NCI-H69 (cell line): ENCODE data around the gene DAPK3.
"Not testable (repeated sequence)": the region's sequence is repeated elsewhere in the genome, so short reads cannot be mapped to it uniquely, and the experiment has no call there.

ENCODE experiments used
- DNase-seq: peaks from one replicate; lab custom pipeline; 2025; lab: John Stamatoyannopoulos, UW

Gene DAPK3

DNA sequence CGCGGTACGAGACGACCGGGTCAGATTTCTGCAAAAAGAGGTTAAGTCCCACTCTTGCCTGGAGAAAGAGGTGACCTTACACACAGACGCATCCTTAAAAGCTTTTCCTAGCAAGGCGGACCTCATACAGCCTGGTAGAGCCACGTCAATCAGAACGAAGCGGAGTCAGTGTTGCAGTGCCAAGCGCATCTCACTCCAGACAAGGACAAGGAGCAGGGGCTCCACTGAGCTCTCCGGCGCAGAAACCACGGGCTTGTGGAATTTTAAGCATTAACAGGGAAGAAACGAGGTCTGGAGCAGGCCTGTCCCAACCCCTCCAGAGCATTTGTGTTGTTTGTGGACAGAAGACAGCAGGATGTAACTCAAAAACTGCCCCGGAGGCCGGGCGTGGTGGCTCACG is 7.2 kb upstream of the DAPK3 start:
- DNase-seq = no peak

DNA sequence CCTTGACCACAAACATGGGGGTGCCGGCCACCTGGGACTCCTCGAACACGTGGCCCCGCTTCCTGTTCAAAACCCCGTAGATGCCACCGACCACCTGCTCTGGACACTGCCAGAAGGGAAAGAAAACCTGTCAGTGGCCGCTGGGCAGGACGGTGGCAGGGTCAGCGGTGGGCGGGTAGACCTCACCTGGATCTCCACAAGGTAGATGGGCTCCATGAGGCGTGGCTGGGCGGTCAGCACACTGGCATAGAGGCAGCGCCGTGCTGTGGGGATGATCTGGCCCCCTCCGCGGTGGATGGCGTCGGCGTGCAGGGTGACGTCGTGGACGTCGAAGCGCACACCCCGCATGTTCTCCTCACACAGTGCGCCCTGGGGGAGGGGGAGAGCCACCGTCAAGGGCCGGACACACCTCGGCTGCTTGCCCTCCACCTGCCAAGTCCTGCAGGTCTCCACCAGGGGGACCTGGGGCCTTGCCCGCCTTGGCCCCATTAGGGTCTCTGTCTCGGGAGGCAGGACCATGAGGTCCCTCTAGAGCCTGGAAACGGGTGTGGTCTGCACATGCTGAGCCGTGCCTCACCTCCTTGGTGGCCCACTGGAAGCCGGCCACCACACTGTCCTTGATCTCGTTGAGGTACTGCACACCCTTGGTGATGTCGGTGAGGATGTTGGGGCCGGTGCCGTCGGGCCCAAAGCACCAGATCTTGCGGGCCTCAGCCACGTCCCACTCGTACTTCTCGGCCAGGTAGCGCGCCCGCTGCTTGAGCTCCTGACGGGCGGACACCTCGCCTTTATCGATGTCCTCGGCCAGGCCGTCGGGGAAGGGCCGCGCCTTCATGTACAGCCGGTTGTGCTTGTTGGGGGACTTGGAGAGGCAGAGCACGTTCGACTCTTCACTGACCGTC is 6.6 kb upstream of the DAPK3 start:
- no peak for DNase-seq

DNA sequence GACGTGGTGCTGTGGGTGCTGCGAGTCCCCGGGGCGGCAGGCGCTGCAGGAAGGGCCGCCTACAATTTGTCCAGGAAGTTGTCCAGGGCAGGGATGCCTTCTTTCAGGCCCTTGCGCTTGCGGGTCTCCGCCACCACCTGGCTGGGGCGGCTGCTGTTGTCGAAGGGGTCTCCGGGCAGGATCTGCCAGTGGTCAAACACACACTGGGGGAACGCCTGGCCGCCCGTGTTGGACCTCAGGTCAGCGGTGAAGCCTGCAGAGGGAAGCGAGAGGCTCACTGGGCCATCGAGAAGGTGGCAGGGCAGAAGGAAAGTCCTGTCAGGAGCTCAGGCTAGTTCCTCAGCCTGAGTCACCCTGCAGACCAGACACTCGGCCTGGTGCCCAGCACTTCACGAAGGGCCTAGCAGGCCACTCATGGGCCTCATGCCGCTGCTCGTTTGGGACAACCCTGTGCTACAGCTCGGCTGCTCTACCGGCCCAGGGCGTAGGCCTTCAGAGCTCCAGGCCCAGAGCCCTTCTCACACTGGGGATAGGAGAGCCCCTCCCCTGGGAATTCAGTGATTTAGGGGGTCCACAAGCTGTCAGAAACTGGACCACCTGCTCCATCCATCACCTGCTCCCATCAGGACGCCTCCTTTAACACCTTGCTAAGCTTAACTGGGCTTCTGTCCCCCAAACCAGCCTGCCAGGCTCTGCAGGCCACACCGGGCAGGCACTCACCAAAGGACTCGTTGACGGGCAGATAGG is 5.8 kb upstream of the DAPK3 start:
- DNase-seq = no peak

DNA sequence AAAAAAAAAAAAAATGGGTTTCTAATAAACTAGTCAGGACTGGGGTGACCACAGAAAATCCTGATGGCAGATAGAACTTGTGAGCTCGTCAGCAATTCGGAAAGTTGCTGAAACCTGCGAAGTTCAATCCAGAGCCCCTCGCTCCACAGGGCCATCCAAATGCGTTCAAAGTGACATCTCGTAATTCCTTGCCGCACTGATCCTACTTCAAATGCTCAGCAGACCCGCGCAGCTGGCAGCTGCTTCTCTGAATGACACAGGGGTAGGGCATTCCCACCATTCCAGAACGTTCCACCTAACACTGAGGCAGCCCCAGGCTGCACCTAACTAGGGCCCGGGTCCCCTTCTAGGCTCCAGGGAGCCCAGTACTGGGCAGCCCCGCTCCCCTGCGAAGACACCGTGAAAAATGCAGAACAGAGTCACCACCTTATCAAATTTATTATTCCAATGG is 4.8 kb upstream of the DAPK3 start:
- no peak for DNase-seq

DNA sequence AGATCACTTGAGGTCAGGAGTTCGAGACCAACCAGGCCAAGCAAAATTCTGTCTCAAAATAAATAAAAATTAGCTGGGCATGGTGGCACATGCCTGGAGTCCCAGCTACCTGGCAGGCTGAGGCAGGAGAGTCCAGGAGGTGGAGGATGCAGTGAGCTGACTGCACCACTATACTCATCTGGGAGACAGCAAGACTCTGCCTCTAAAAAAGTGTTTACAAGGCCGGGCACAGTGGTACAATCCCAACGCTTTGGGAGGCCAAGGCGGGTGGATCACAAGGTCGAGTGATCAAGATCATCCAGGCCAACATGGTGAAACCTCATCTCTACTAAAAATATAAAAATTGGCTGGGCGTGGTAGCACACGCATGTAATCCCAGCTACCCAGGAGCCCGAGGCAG is 4.2 kb upstream of the DAPK3 start:
- no peak for DNase-seq

DNA sequence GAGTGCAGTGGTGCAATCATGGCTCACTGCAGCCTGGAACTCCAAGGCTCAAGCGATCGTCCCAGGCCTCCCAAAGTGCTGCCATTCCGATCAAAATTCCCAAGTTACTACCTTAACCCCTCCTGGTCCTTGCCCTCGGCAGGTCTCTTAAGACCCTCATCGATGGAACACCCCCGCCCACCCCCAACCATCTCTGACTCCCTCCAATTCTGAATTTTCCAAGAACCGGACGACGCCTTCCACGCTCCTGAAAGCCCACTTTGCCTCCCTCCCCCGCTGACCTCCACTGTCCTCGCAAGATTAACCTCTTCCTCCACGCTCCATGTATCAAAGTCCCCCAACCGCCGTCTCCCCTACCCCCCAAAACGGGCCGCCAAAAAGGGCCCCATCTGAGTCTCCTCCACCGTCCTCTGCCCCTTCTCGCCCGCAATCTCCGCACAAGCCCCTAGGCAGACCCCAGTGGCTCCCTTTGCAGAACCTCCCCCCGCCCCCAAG is 539 bp downstream of the DAPK3 start:
- no peak for DNase-seq

DNA sequence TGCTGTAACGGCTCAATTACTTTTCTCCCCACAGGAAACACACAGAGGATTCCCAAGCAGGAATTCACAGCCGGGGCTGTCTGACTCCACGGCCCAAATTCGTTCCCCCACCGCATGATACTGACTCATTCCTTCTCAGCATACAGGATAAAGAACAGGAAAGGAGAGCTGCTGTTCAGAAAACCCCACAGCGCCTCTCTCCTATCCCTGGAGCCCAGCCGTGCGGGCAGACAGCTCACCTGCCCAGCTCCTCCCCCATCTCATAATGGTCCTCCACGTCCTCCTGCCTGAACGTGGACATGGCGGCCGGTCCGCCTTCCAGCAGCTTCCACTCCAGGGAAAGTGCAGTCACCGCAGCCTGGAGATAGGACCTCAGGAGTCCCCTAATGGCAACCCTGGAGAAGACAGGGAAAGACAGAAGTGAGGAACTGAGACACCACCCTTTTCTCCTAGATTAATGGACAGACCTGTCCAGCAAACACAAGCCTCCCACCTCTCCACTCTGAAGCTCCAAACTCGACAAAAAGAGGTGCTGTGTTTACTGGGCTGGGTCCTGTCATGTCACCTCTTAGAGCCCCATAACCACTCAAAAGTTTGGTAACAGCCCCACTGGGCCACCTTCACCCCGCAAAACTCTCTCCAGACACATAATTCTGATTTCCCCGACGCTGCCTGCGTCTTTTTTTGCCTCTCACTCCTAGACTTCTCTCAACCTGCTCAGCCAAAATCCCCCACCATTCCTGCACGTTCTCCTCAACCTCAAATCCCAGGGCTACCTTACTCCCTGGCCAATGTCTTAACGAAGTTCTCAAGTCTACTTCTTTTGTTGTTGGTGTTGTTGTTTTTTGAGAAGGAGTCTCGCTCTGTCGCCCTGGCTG is 1.2 kb downstream of the DAPK3 start:
- DNase-seq = no peak

DNA sequence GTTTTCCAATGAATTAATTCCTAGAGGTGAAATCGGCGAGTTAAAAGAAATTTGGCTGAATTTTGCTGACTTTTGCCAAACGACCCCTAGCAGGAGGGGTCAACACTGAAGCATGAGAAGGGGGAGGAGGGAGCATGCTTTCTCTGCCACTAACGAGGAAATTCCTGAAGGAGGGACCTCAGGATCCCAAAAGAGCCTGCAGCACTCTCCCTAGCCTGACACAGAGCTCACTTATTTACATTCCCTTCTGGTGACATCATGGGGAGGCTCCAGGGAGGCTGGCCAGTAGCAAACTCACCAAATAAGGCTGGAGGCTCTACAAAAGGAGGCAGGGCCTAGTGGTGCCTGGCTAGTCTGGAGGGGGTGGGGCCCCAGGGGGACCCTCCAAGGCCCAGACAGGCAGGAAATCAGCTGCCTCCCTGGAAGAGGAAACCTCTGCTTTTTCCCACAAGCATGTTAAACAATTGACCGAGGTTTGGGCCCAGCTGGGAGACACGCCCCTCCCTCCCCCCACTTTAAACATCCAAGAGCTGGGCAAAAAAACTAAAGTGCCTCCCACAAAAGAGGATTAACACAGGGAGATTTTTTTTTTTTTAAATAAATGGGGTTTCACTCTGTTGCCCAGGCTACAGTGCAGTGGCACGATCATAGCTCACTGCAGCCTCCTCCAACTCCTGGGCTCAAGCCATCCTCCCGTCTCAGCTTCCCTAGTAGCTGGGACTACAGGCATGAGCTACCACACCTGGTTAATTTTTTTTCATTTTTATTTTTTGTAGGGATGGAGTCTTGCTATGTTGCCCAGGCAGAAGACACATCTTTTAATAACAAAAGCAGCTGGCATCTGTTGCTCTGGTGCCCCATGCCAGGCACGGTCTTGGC is 2.1 kb downstream of the DAPK3 start:
- DNase-seq = peak; percentile 88

DNA sequence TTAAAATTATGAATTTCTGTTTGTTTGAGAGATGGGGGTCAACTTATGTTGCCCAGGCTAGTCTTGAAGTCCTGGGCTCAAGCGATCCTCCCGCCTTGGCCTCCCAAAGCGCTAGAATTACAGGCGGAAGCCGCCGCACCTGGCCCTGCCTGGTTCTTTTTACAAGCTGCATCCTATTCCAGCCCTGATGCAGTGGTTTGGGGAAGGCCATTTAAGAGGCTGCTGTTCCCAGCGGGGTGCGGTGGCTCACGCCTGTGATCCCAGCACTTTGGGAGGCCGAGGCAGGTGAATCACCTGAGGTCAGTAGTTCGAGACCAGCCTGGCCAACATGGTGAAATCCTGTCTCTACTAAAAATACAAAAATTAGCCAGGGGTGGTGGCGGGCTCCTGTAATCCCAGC is 2.9 kb downstream of the DAPK3 start:
- not testable (repeated sequence) for DNase-seq

DNA sequence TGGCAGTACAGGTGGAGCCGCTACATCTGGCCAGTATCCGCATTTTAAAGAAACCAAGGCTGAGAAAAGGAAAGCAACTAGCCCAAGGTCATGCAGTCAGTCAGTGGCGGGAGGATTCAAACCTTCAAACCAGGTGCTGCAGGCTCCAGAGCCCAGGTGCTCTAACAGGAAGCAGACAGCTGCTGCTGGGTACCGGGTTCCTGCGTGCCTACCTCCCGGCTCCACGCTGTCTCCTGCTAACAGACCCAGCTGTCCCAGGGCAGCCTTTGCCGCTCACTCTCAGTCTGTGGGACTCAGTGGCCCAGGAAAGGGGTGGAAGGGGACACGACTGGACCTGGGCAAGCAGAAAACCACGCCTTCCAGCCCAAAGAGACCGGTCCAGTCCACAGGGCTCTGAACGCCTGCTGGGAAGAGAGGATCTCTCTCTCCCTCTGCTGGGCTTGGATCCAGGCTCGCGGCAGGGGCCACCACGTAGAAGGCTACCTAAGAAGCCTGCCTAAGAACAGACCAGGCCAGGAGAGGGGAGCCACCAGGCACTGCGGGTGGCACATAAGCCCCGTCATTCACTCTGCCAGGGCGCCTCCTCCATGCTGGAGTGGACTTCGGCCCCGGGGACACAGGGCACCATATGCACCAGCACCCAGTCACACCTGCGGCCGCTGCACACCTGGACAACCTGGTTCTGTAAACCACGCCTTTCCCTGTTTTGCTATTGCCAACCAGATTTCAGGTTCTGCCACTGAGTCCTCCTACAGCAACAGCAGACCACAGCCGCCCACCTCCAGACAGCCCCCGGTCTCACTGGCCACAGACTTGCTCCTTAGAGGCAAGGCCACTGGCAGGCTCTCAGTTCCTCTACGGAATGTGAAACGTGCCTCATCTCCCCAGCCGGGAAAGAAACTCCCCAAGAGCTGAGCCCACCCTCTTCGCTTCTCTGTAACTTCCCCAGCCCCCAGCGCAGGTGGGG is 4.6 kb downstream of the DAPK3 start:
- no peak for DNase-seq

DNA sequence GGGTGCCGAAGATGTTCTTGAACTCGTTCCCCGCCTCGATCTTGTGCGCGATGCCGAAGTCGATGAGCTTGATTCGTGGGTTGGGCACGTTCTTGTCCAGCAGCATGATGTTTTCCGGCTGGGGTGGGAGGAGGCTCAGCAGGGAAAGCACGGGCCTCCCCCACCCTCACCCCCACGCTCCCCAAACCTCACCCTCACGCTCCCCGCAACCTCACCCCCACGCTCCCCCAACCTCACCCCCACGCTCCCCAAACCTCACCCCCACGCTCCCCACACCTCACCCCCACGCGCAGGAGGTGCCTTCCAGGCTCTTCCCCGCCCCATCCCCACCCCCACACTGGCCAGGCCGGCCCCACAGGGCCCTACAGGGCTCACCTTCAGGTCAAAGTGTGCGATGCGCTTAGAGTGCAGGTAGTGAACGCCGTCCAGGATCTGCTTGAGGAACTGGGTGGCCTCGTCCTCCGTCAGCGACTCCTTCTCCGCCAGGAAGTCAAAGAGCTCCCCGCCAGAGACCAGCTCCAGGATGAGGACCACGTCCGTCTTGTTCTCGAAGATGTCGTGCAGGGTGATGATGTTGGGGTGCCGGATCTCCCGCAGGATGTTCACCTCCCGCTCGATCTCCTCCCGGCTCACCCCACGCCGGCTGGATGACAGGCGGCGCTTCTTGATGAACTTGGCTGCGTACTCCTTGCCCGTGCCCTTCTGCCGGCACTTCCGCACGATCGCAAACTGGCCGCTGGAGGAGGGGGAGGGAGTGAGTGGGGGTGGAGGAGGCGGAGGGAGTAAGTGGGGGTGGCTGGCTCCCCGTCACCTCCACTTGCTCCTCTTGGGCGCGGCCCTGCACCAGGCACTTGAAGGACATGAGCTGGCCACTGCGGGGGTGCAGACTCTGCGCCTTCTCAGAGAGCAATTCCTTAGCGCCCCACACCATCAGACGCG is 6.4 kb downstream of the DAPK3 start:
- DNase-seq = no peak

DNA sequence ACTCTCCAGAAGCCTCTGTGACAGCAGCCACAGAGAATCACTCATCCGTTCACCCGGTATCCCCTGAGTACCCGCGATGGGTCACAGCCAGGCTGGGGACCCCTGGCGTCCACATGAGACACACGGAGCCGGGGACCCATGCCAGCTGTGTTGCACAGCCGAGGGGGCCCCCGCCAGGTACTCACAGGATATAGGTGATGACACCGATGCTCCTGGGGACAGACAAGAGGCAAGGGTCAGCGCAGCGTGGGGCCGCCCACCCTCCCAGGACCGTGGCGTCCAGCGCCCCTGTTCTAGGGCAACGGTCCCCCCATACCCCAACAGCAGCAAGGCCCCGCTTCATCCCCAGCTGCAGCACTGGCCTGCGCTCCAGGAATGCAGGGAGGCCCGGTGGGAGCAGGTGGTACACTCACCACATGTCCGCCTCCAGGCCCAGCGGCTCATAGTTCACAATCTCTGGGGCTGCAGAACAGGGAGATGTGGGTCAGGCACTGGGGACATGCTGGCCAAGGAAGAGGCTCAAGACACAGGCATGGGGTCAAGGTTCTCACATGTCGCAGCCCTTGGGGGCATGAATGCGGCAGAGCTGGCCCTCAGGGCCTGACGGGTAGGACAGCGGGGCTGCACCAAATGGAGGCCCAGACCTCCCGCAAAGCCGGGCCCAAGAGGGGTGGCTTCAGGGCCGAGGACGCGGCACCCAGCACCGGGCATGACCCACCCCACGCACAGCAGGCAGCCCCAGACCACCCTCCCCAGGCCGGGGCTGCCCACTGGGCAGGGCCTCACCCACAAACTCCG is 7.2 kb downstream of the DAPK3 start:
- no peak for DNase-seq

DNA sequence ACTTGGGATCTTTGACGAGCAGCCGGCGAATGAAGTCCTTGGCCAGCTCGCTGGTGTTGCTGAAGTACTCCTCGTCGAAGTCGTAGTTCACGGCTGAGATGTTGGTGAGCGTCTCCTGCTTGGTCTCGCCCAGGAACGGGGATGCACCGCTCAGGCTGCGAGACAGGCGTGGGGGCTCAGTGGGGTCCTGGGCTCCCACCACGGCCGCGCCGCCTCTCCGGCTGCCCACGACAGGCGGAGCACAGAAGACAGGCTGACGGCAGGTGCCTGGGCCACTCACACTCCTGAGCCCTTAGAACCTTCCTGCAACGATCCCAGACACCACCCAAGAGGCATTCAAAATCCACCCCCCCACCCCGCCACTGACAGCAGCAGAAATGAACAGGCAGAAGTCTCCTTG is 9.9 kb downstream of the DAPK3 start:
- DNase-seq = no peak

DNA sequence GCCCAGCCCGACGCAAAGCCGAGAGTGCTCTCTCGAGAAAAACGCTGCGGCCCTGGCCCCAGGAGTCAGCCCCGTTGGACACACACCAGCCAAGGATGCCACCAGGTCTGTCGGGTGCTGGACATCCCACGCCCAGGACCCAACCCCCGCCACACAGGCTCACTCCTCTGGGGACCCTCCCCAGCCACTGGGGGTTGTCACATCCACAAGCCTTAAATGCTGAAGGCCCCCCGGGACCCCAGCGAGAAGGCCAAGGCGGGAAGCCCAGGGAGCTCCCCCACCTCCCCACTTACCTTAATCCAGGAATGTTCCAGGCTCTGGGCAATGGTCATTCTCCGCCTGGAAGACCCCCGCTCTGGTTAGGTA is 11.2 kb downstream of the DAPK3 start:
- no peak for DNase-seq

DNA sequence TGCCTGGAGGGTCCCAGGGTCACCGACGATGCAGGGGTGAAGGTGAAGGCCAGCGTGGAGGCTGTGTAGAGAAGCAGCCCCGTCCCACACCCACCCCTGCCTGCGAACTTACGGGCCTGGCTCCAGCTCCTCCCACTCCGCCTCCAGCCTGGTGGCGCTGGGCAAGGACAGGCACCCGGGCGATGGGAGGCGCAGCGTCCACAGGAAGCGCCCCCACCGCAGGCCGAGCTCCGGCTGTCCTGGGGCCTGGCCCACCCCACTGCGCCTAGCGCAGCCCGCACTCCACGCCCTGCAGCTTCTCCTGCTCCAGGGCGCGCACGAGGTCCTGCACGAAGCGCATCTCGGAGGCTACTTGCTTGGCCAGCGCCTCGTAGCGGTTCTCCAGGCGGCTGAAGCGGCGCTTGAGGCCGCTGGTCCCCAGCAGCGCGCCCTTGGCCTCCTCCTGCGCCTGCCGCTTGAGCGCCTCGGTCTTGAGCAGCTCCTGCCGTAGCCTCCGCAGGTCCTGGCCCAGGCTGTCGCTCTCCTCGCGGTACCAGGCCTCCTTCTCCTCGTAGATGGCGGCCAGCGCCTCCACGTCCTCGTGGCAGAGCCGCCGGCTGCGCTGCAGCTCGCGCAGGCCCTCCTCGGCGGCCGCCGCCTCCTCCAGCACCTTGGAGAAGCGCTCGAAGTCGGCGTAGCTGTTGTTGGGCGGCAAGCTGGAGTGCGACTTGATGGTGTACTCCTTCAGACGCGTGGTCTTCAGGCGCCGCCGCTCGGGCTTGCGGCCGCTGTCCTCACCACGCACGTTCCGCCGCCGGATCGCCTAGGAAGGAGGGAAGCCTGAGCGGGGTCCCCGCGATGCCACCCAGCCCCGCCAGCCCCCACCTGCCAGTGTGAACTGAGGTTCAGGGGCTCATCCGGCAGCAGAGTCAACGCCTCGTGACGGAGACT is 11.8 kb downstream of the DAPK3 start:
- DNase-seq = no peak

DNA sequence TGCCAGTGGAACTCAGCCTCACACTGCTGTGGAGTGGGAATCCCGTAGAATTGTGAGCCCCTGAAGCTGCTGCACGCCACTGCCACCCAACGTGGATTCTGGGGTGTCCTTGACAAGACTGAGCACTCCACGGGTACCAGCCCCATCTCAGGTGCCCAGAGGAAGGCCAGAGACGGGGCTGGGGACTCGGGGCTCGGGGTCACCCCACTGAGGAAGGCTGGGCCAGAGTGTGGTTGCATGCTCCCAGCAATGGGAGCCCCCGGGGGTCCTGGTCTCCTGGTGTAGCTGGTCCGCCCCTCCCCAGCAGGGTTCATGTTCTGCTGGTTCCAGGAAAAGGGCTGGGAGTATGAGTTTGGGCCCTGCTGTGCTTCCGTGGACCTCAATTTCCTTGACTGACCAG is 15.2 kb downstream of the DAPK3 start:
- DNase-seq = no peak

DNA sequence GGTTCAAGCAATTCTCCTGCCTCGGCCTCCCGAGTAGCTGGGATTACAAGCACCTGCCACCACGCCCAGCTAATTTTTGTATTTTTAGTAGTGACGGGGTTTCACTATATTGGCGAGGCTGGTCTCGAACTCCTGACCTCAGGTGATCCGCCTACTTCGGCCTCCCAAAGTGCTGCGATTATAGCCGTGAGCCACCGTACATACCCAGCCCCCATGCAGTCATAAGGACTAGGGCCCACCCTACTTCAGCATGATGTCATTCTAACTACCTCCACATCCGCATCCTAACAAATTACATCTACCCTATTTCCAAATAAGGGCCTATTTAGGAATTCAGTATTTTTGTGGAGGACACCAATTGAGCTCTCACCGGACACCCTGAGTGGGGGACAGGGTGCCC is 15.6 kb downstream of the DAPK3 start:
- not testable (repeated sequence) for DNase-seq
